Measurements from ENCODE around the gene SMDT1.

The SMDT1 gene

DNA sequence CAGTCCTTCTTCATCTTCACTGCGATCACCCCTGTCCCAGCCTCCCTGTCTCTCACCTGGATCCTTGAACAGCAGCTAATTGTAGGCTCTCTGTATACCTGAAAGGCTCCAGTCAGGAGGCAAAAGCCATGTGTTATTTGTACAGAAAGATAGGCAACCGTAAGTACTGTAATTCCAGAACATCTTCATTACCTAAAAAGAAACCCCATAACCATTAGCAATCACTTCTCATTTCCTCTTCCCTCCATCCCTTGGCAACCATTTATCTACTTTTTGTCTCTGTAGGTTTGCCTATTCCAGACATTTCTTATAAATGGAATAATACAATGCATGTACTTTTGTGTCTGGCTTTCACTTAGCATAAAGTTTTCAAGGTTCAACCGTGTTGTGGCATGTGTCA lies 26.7 kb upstream of the SMDT1 start:
- no peak for DNase-seq (ENCODE audit: low read depth)
- no peak overlapping the region for H3K4me3 ChIP-seq (ENCODE audit: low read length)
- no peak for TF ChIP-seq CTCF (conservative IDR thresholded peaks at IDR 0.05; ENCODE audit: low read length)

- H3K4me3 ChIP-seq (ENCODE audit: low read length) = no peak overlapping the region
- TF ChIP-seq CTCF (conservative IDR thresholded peaks at IDR 0.05; ENCODE audit: low read length) = no peak
- DNase-seq (ENCODE audit: low read depth) = no peak
Observed at GRCh38 chr22:42056757-42057511, 22.6 kb upstream of the SMDT1 start.

DNA sequence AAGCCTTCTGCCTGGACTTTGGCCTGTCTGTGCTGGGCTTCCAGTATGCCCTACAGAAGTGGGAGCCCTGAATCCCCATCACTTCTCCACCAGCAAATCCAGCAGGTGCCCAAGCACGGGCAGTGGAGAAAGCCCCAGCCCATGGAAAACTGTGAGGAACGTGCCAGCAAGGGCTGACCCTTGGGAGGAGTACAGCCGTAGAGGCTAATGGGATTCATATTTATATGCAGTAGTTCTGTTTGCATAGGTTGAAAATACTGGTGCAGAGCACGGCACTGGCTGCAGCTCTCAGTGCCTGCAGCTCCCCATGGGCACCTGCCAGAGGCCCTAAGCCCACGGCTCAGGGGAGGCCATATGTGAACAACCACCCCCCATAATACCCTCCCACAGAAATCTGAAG lies 19.0 kb upstream of the SMDT1 start:
- no peak for DNase-seq (ENCODE audit: low read depth)
- no peak overlapping the region for H3K4me3 ChIP-seq (ENCODE audit: low read length)
- no peak for TF ChIP-seq CTCF (conservative IDR thresholded peaks at IDR 0.05; ENCODE audit: low read length)

GRCh38 chr22:42061041-42061440 lies 18.5 kb upstream of the SMDT1 start:
- TF ChIP-seq CTCF (conservative IDR thresholded peaks at IDR 0.05; ENCODE audit: low read length) = no peak
- no peak overlapping the region for H3K4me3 ChIP-seq (ENCODE audit: low read length)

DNA sequence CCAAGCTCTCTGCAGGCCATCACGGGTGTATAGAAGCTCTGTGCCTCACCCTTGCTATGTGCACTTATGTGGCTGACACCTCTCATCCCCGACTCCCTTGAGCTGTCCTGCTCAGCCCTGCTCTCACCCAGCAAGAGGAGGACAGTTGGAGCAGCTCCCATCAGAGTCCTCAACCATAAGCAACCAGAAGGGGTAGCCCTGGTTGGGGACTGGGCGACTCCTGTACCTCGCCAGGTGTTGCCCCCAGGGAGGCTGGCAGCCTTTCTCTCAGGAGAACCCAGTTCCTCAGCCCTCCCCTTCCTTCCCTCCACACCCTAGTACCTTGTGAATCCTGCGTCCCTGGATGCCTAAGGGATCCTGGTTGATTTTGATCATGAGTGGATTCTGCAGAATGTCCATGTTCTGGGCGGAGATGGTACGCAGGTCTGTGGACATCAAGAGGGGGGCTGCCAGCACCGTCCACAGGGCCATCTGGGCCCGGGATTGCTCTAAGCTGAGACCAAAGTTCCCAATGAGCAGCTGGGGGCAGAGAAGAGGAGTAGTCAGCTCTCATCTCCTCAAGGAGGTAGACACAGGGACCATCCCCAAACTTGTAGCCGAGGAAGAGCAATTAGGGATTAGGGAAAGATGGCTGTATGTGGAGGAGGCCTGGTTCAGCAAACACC lies 16.9 kb upstream of the SMDT1 start:
- no peak for TF ChIP-seq CTCF (conservative IDR thresholded peaks at IDR 0.05; ENCODE audit: low read length)
- no peak overlapping the region for H3K4me3 ChIP-seq (ENCODE audit: low read length)
- no peak for DNase-seq (ENCODE audit: low read depth)

More at GRCh38 chr22:42061041-42061440, 18.5 kb upstream of the SMDT1 start:
- DNase-seq (ENCODE audit: low read depth) = no peak

DNA sequence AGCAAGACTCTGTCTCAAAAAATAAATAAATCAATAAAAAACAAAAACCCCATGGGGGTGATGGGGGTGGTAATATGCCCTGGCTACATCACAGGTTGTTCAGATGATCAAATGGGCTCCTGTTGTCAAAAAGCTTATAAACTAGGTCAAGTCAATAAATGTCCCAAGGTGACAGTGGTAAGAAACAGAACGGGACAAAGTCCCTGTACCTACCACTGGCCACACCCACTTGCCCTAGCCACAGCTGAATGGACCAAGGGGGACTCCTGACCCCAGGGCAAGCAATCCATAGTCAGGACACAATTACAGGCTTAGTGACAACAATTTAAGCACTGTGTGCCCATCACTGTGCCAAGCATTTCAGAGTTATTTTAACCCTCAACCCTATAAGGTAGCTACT lies 14.9 kb upstream of the SMDT1 start:
- H3K4me3 ChIP-seq (ENCODE audit: low read length) = no peak overlapping the region
- no peak for DNase-seq (ENCODE audit: low read depth)
- no peak for TF ChIP-seq CTCF (conservative IDR thresholded peaks at IDR 0.05; ENCODE audit: low read length)

Data from AG10803 (cell line).